ENCODE measurements around the gene MAP1LC3A.
A peak's percentile ranks its signal among the peaks of the same experiment; 100 is the strongest.

Gene MAP1LC3A

GRCh38 chr20:34536798-34537394 is 21.6 kb upstream of the MAP1LC3A start:
- Histone ChIP-seq H3K27me3 (ENCODE audit: low read length) (no peaks in the 10 kb centered on the region), H3F3A (ENCODE audit: insufficient read depth) (no peaks in the 10 kb centered on the region), H3K4me2 (ENCODE audit: low read depth, low read length, poor library complexity, severe bottlenecking) (no peak overlapping the region), H3K27ac (ENCODE audit: low read depth, low read length) (no peak overlapping the region), H3K9me2 (replicated peaks; ENCODE audit: insufficient read depth, low read length) (no peaks in the 10 kb centered on the region), H4K20me1 (ENCODE audit: low read depth, low read length) (no peaks in the 10 kb centered on the region), H3K79me2 (ENCODE audit: insufficient read depth, low read length) (no peaks in the 10 kb centered on the region), H3K36me3 (ENCODE audit: low read length) (peaks cover 2% of the 10 kb centered on the region; the same call in 1 of the 2 replicates), H3K9me3 (ENCODE audit: insufficient read depth, low read length) (no peaks in the 10 kb centered on the region), H3K4me3 (ENCODE audit: insufficient read depth, low read length, poor library complexity, severe bottlenecking) (no peak overlapping the region), H2AFZ (ENCODE audit: low read depth, low read length, severe bottlenecking) (no peak overlapping the region), H3K9ac (ENCODE audit: low read length) (no peak overlapping the region)
- no peak for TF ChIP-seq EZH2phosphoT487 (conservative IDR thresholded peaks at IDR 0.05; ENCODE audit: low read length)
- TF ChIP-seq, protein P1, sequence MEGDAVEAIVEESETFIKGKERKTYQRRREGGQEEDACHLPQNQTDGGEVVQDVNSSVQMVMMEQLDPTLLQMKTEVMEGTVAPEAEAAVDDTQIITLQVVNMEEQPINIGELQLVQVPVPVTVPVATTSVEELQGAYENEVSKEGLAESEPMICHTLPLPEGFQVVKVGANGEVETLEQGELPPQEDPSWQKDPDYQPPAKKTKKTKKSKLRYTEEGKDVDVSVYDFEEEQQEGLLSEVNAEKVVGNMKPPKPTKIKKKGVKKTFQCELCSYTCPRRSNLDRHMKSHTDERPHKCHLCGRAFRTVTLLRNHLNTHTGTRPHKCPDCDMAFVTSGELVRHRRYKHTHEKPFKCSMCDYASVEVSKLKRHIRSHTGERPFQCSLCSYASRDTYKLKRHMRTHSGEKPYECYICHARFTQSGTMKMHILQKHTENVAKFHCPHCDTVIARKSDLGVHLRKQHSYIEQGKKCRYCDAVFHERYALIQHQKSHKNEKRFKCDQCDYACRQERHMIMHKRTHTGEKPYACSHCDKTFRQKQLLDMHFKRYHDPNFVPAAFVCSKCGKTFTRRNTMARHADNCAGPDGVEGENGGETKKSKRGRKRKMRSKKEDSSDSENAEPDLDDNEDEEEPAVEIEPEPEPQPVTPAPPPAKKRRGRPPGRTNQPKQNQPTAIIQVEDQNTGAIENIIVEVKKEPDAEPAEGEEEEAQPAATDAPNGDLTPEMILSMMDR (IDR thresholded peaks at IDR 0.05; ENCODE audit: insufficient read depth, low read length, poor library complexity, severe bottlenecking): peak; percentile 31

- Histone ChIP-seq H2AFZ (ENCODE audit: low read depth, low read length, severe bottlenecking) (no peak overlapping the region), H3K9me3 (ENCODE audit: insufficient read depth, low read length) (no peaks in the 10 kb centered on the region), H3K9me2 (replicated peaks; ENCODE audit: insufficient read depth, low read length) (no peaks in the 10 kb centered on the region), H3K27ac (ENCODE audit: low read depth, low read length) (no peak overlapping the region), H3K27me3 (ENCODE audit: low read length) (no peaks in the 10 kb centered on the region), H3K4me2 (ENCODE audit: low read depth, low read length, poor library complexity, severe bottlenecking) (no peak overlapping the region), H3K9ac (ENCODE audit: low read length) (no peak overlapping the region), H3F3A (ENCODE audit: insufficient read depth) (no peaks in the 10 kb centered on the region), H3K79me2 (ENCODE audit: insufficient read depth, low read length) (no peaks in the 10 kb centered on the region), H4K20me1 (ENCODE audit: low read depth, low read length) (no peaks in the 10 kb centered on the region), H3K36me3 (ENCODE audit: low read length) (peaks cover 2% of the 10 kb centered on the region; the same call in 1 of the 2 replicates), H3K4me3 (ENCODE audit: insufficient read depth, low read length, poor library complexity, severe bottlenecking) (no peak overlapping the region)
- no peak for TF ChIP-seq EZH2phosphoT487 (conservative IDR thresholded peaks at IDR 0.05; ENCODE audit: low read length)
- TF ChIP-seq, protein P1 (IDR thresholded peaks at IDR 0.05; ENCODE audit: insufficient read depth, low read length, poor library complexity, severe bottlenecking): no peak
Observed at GRCh38 chr20:34537651-34538050, 20.9 kb upstream of the MAP1LC3A start.

DNA sequence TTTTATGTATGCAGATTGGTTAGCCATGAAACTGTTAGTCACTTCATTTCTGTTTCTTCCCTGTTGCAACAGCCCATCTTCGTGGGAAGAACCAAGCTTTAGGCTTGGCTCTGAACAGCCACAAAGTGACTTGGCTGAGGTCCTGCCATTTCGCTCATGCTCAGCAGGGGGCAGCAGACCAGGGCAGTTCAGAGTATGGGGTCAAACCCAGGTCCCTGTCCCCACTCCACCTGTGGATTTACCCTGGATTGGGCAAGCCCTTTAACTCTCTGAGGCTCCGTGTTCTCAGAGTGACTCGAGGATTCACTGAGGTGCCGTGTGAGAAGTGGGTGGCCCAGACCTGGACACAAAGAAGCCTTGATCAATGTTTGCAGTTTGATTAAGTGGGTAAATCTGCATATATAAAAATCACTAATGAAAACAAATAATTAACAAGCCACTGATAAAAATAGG is 19.8 kb upstream of the MAP1LC3A start:
- Histone ChIP-seq H3K27me3 (ENCODE audit: low read length) (no peaks in the 10 kb centered on the region), H3K4me2 (ENCODE audit: low read depth, low read length, poor library complexity, severe bottlenecking) (no peak overlapping the region), H3K9me2 (replicated peaks; ENCODE audit: insufficient read depth, low read length) (no peaks in the 10 kb centered on the region), H3K4me3 (ENCODE audit: insufficient read depth, low read length, poor library complexity, severe bottlenecking) (no peak overlapping the region), H4K20me1 (ENCODE audit: low read depth, low read length) (no peaks in the 10 kb centered on the region), H3K9ac (ENCODE audit: low read length) (no peak overlapping the region), H3K79me2 (ENCODE audit: insufficient read depth, low read length) (no peaks in the 10 kb centered on the region), H3K9me3 (ENCODE audit: insufficient read depth, low read length) (no peaks in the 10 kb centered on the region), H3K36me3 (ENCODE audit: low read length) (peaks cover 2% of the 10 kb centered on the region; the same call in 1 of the 2 replicates), H2AFZ (ENCODE audit: low read depth, low read length, severe bottlenecking) (no peak overlapping the region), H3F3A (ENCODE audit: insufficient read depth) (no peaks in the 10 kb centered on the region), H3K27ac (ENCODE audit: low read depth, low read length) (no peak overlapping the region)
- no peak for TF ChIP-seq EZH2phosphoT487 (conservative IDR thresholded peaks at IDR 0.05; ENCODE audit: low read length)
- TF ChIP-seq, protein P1 (IDR thresholded peaks at IDR 0.05; ENCODE audit: insufficient read depth, low read length, poor library complexity, severe bottlenecking): peak; percentile 86

Measured in SU-DHL-6 (cell line).